Caki2 (cell line): ENCODE results near the gene AMOTL2. TPM values are rescaled to one million over a fixed set of nuclear protein-coding genes. Genes with fewer than 3 reads are reported as not detected.
A peak's percentile ranks its signal among the peaks of the same experiment; 100 is the strongest.

ENCODE experiments used
- DNase-seq: peaks from one replicate; pipeline ENCODE4 v3.0.0-alpha.2; 2015; ENCODE audit warnings: low read depth
- in situ Hi-C: cut with HindIII; loops from 2 replicates; pipeline ENCODE4 v1.10.0; 2016; ENCODE audit warnings: low sequenced_read_pairs, low pct_unique_long_range_greater_than_20kb, mixed read lengths
- total RNA-seq: library from RNA; depleted of rRNA; stranded (reverse); fragments of >200 nt; shearing (Covaris generic); gene quantifications from 2 replicates; pipeline ENCODE4 v1.2.3, GENCODE V29; 2014; ENCODE audit warnings: low replicate concordance

AMOTL2 gene
- total RNA-seq, 1 experiment from 2014 or later: 114 TPM

DNA sequence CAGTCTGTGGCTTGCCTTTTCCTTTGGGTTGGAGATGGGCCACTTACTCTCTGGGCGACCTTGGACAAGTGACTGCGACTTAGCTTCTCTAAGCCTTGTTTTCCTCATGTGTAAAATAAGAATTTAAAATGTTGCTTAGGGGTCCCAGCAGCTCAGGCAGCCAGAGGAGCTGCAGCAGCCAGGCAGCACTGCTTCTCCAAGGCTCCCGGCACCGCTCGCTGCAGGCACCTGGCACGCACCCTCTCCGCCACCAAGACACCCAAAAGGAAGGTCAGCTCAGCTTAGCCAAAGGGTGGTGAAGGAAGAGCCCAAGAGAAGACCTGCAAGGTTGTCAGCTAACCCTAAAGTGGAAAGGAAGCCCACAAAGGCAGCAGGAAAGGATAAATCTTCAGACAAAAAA, 10.7 kb upstream of the AMOTL2 start:
- no peak for DNase-seq
- in situ Hi-C loops: no loop called here

DNA sequence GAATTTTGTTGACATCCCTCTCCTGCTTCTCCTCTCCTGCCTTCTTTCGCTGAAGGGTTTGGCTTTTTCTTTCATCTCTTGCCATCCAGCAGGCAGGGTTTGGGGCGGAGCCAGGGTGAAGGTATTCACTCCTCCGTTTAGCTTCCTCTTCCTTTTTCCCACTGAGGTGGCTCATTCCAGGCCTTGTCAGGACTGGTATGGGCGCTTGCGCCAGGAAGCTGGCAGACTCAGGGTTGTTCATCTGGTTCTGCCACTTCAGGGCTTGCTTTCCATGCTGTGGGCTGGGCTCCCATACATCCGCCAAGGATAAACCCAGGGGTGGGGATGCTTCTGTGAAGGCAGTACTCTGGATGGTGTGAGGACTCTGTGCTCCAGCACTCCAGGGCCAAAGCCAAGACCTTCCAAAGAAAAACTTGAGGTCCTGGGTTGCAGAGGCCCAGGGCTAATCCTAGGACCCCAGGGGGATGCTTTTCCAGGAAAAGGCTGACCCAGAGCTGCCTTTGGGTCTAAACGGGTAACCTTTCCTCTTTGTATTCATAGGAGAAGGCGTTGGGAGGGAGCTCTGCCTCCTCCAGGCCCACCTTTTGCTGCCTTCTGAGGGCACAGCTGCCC, 7.7 kb upstream of the AMOTL2 start:
- in situ Hi-C loops: no loop called here
- DNase-seq: no peak

DNA sequence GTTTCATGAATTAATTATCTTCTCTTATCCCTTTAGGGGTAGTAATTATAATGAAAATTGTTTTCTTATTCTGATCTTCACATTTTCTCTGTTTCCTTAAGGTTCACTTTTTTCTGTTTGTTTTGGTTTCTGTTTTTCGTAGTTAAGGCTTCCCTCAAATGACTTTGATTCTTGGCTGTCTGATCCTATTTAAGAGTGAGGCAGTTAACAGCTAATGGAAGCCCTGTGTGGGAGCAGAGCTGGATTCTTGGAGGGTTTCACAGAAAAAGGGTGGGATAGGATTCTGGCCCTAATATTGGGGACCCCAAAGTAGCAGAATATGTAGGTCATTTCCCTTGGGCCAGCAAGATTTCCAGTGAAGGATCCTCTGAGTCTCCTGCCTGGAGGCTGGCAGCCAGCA, 6.8 kb upstream of the AMOTL2 start:
- in situ Hi-C loops: no loop called here
- no peak for DNase-seq

DNA sequence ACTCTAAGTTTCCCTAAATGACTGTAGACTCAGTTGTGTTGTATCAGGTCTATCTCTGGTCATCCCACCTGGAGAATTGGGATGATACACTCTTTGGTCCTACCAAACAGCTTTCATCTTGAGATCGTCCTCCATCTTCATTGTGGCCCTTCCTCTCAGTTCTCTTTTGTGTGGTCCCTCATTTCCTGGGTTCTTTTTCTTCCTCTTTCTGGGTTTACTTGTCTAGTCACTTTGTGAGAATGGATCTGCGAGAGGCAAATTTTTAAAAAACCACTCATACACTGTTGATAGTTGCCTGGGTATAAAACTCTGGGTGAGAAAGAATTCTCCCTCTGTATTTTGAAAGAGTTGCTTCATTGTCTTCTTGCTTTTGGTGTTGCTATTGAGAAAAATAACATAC, 6.0 kb upstream of the AMOTL2 start:
- no peak for DNase-seq
- in situ Hi-C loops: no loop called here

DNA sequence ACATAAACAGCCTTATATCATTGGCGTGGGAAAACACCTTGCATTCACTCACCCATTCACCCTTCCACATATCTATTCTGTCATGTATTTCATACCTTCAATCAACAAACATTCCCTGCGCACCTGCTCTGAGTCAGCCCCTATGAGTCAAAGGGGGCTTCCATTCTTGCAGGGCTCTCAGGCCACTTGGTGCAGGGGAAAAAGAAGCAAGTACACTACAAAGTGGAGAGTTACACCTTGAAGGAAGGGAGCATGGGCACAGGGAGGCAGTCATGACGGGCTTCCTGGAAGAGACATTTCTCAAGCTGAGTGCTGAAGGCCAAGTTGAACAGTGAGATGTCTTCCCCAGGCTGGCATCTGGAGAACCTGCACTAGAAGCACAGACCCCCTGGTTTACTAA, 4.6 kb upstream of the AMOTL2 start:
- in situ Hi-C loops: no loop called here
- peak; percentile 68 for DNase-seq

DNA sequence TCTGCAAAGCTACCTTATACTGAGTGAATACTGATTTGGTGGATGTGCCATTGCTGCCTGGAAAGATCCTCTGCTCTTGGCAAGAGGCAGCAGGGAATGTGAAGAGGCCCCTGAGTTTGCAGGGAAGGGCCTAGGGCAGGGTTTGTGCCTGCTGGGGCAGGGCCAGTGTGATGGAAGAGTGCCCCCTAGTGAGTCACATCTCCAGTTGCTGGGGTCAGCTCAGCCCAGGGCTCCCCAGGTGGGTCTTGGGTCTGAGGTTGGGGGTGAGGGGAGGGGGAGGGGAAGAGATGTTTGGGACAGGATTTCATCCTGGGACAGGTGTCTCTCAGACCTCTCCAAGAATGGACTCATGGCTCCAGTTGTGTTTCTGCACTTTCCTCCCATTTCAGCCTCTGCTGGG, 4.1 kb upstream of the AMOTL2 start:
- in situ Hi-C loops: no loop called here

DNA sequence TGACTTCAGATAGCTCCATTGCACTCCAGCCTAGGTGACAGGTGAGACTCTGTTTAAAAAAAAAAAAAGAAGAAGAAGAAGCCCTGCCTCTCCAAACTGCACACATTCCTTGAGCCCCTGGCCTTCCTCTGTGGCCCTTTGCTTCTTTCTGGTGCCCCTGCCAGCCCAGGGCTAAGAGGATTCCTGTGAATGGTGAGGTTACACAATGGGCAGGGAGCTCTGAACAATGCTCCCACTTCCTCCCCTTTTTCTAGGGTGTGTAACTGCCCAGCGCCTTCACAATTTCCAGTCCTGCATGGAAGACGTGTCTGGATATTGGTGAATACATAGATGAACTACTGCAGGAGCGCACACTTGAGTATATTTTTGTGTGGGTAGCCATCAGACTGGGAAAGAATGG, 3.6 kb upstream of the AMOTL2 start:
- in situ Hi-C loops: no loop called here
- no peak for DNase-seq

More for the DNA sequence above, 4.1 kb upstream of the AMOTL2 start:
- no peak for DNase-seq

DNA sequence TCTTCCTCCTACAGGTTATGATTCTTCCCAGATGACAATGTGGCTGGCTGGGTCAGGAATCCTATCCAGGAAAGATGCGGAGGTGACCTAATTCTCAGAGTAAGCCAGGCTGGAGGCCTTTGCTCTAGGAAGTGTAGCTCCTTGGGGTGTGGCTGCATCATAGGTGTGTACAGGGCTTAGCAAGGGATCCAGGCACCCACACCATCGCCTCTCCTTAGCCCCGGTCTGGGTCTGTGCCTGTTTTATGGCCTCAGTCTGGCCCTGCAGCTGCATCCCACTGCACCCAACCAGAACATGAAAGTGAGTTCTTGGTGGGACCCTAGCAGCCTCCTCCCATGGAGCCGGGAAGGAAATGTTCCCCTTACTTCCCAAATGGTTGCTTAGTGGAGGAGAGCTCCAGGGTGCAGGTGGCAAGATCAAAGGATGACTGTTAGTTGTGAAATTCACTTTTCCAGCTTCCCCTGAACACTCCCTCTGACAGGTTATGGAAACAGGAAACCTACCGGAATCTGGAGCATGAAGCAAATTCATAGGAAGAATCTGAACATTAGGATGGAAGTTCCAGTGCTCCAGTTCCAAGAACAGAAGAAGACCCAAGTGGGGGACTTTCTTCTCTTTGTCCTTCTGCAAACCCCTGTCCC, 2.7 kb upstream of the AMOTL2 start:
- DNase-seq: no peak
- in situ Hi-C loops: no loop called here

DNA sequence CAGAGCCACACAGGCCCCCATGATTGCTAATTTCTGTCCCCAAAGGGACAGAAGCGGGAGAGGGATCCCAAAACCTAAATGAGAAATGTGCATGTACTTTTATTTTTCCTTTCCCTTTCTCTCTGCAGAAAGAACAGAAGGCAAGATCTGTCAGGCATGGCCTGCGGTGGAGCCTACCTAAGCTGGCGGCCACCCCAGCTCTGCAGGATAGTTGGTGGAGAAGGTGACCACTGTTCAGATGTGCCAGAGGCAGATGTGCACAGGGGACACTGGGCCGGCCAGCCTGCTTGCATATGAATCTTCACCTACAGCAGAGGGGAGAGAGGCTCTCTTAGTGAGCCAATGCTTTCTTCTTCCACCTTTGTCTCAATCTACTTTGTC, 2.1 kb upstream of the AMOTL2 start:
- in situ Hi-C loops: no loop called here
- DNase-seq: no peak

DNA sequence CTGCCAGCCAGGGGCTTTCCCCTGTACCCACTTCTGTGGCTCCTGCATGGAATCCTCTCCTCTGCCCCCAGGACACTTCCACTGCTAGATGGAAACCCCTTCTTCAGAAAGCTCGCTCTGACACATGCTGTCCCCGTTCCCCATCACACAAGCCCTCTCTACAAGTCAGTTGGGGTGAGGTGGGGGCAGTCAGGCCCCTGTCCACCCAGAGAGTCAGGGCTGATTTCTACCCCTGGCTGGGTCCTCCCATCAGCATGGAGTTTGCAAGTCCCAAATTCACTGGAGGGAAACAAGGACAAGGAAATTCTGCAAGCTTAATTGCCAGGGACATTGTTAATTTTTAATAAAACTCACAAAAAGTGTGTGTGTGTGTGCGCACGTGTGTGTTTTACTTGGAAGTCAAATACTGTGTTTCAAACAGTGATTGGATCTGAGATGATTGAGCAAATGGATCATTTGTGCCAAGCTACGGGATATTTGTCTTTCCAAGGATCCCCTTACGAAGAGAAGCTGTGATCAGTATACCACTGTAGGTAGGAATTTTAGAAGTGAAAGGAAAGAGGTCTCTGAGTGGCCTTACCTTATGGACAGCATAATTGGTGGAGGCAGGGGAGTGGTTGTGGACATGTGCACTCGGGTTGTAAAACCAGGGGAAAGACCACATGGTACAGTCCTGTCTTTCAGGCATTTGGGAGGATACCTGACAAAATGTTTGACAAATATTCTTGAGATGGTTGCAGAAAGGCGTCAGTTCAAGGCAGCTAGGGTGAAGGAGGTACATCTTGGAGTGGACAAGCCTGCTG, 1.5 kb upstream of the AMOTL2 start:
- no peak for DNase-seq
- in situ Hi-C loops: no loop called here

DNA sequence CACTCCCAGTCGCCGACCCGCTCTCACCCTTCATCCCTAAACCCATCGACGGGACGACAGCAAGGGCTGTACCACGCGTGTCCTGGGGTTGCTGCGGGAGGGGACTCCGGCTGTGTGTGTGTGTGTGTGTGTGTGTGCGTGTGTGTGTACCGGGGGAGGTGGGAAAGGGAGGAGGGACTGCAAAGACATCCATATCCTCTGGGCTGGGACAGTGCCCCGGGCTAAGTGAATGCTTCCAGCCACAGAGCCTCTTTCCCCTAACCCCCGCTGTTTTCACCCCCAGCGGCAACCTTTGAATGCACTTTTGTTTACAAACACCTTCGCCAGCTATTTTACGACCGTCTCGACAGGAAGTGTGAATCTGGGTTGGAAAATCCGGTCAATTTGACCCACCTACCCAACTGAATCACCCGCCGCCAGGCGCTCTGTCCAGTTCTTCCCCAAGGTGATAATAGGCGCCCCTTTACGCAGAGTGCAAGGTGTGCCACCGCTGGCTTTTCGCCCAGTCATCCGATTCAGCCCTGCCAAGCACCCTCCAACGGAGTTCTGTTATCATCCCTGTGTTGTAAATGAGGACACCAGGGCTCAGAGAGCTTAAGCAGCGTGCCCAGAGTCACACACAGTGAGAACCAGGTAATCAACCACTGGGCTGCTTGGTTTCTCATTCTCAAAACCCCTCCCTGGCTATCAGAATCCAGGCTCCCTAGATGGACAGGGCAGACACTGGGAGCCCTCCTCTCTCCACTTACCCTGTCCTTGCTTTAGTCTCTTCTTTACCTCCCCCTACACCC, 739 bp upstream of the AMOTL2 start:
- peak; percentile 93 for DNase-seq
- in situ Hi-C loops: no loop called here

DNA sequence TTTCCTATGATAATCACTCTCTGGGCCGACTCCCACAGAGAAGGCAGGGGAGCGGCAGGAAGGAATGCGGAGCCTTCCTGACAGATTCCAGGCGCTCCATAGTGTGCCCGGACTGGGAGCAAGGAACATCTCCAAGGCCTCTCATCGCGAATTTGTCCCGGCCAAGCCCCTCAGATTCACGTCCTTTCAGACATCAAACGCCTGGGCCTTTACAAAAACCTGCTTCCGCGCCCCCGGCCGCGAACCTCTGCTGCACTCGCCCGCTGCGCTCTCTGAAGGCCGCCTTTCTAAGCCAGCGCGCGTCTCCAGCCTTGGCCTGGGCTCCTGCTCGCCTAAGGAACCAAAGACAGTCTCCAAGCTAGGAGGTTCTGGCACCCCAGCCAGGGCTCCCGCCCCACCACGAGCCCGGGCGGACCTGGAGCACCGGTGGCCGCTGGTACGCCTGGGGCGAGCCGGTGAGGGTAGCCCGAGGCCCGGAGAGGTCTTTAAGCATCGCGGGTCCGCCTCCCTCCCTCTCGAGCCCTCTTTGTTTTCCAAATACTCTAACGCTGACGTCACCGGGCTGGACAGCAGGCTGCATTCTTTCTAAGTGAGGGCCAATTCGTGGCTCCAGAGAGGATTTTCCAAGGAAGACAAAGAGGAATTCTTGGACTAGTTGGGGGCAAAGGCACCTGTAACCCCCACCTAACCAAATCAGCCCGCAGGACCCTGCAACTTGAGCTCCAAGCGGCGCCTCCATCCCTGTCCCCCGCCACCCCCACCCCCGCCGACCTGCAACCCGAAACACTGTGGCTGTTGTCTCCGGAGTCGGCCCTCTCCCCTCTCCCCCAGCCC, 759 bp downstream of the AMOTL2 start:
- peak; percentile 76 for DNase-seq
- in situ Hi-C loops: no loop called here

DNA sequence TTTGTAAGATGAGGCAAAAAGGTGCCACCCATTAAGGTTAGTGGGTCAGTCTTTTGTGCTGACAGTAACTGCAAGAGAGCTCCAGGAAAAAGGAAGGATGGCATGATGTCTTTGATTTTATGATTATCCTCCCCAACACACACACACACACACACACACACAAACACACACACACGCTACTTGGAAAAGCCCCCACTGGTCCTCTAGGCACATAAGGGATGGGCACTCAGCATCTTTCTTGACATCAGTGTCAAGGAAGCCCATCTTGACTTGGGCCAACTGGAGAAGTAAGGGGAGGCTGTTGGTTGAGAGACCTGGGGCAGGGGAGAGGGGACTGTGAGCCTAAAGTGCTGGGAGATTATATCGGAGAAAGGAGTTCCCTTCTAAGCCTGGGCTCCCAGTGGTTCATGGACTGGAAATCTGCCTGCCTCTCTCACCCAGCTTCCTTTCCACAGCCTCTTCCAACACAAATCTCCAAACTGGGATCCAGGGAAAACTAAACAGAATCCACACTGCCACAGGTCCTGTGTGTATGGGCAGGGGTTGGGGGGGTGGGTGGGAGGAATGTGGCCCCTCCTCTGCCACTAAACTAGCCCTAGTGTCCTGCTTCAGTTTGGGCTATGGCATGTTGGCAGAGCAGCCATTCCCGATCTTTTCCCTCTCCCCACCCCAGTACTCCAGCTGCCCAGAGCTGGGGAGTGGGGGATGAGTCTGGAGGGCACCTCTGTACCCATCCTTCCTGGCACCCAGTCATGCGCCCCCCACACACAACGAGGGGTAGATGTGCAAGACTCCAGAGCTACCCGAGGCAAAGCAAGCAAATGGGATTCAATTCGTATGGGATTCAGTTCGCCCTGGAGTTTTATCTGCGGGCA, 1.6 kb downstream of the AMOTL2 start:
- in situ Hi-C loops: no loop called here
- DNase-seq: no peak

DNA sequence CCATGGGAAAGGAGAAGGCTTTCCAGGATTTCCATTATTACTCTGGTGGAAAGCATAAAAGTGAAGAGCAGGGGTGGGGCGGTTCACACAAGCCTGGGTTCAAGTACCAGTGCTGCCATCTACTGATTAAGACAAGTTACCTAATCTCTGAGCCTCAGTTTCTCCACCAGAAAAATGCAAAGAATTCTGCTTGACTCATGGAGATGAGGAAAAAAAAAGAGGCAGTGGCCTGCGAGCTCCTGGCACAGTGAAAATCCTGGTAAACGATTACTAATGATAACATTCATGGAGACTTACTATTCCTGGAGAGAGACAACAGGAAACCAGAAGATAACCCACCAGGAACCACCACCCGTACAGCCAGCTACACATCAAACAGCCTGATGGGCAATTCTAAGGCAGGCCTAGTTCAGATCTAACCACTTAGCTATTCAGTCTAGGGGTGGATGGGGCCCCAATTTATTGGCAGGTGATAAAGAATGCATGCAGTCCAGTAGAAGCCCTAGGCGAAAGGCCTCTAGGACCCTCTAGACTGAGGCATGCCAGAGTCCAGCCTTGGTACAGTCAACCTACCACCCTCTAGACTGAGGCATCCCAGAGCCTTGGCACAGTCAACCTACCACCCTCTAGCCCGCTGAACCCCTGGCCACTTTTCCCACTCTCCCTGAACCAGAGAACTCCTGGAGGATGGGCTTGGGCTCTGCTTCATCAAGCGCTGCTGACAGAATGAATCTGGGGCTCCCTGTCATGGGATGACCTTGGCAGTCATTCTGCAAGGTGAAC, 2.5 kb downstream of the AMOTL2 start:
- in situ Hi-C loops: no loop called here
- no peak for DNase-seq

DNA sequence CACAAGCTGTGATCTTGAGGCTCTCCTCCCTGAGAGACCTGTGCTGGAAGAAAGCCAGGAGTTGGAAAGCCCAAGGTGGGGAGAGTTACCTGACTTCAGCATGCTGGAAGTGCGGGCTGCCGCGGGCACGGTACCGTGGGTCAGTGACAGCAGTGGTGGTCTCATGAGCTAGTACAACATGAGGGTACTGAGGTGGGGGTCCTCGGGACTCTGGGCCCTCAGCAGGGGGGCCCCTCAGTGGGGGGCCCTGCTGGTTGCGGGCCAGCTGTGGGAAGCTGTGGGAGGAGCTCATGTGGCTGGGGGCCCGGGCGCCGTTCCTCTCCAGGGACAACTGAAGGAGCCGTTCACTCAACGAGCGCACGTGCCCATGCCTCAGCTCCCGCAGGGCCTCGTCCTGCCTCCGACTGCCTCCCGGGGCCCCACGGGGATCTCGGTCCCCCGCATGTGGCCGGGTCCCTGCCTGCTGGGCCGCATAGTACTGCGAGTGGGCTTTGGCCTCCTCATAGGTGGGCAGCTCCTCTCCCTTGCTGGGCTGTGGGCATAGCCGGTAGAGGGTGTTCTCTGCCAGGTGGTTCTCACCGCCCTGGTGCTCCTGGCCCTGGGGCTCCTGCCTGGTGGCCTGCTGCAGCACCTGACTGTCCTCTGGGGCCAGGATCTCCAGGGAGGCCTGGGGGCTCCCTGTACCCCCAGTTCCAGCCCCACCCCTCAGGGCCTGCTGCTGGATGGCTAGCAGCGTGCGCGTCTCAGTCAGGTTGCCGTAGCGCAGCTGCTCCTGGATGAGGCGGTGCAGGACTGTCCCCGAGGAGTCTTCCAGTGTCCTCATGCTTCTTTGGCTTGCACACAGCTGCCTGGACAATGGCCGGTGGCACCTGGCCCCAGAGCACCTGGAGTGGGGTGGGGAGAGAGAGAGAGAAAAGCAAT, 3.4 kb downstream of the AMOTL2 start:
- in situ Hi-C loops: no loop called here
- no peak for DNase-seq
